GM12865 (cell line): ENCODE measurements around the gene TTC39C.

ENCODE experiments used
- DNase-seq: peaks from one replicate; pipeline ENCODE4 v3.0.0; 2010; ENCODE audit warnings: low read depth
- H3K4me3 ChIP-seq: 2 replicates; pipeline ENCODE4 v1.5.1; 2011; ENCODE audit warnings: mild to moderate bottlenecking, low read depth, low read length, control low read depth
- TF ChIP-seq, protein P1 (sequence below): IDR thresholded peaks from 2 replicates; pipeline ENCODE4 v1.5.1; 2011; ENCODE audit warnings: low read length, control low read depth, low read depth, inconsistent platforms; ENCODE audit not compliant: insufficient read depth; ENCODE audit errors: missing control alignments

The TTC39C gene

DNA sequence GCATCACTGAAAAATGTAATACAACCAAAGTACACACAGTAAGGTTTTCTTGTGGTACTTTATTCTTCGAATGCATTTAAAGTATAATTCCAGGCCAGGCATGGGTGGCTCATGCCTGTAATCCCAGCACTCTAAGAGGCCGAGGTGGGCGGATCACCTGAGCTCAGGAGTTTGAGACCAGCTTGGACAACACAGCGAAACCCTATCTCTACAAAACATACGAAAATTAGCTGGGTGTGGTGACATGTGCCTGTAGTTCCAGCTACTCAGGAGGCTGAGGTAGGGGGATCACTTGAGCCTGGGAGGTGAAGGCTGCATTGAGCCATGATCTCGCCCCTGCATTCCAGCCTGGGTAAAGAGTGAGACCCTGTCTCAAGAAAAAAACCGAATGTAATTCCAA is 3.9 kb upstream of the TTC39C start:
- no peak overlapping the region for H3K4me3 ChIP-seq
- no peak for DNase-seq
- TF ChIP-seq, protein P1, sequence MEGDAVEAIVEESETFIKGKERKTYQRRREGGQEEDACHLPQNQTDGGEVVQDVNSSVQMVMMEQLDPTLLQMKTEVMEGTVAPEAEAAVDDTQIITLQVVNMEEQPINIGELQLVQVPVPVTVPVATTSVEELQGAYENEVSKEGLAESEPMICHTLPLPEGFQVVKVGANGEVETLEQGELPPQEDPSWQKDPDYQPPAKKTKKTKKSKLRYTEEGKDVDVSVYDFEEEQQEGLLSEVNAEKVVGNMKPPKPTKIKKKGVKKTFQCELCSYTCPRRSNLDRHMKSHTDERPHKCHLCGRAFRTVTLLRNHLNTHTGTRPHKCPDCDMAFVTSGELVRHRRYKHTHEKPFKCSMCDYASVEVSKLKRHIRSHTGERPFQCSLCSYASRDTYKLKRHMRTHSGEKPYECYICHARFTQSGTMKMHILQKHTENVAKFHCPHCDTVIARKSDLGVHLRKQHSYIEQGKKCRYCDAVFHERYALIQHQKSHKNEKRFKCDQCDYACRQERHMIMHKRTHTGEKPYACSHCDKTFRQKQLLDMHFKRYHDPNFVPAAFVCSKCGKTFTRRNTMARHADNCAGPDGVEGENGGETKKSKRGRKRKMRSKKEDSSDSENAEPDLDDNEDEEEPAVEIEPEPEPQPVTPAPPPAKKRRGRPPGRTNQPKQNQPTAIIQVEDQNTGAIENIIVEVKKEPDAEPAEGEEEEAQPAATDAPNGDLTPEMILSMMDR, result no peak

DNA sequence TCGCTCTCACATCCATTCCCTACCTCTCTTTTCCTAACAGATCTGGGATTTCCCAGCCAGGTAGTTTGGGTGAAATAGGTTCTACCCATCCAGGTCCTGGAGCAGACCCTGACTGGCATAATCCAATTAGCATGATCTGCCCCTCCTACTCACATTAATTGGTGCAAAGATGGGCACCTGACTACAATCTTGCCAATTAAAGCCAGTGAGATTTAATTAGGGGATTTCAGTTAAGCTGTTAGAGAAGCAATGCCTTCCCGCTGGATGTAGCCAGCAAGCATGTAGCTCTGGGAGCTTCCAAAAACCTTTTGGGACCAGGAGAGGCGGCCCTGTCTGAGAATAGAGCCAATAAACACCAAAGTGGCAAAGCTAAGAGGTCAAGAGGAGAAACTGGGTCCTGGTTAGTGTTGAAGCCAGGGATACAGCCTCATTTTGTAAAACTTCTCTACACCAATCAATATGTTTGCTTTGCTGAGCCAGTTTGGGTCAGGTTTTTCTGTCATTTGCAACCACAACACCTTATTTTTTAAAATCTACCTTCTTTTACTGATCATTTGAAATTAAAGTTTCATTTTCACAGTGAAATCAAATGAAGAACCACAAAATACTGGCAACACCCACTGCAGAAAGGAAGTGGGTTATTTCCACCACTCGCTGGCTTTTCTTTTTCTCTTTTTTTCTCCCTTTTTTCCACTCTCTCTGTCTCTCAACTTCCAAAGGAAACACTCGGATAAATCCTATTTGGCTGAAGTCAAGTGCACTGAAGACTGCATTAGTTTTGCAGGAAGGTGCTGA is 3.2 kb upstream of the TTC39C start:
- TF ChIP-seq, protein P1, result no peak
- H3K4me3 ChIP-seq, result no peak overlapping the region
- DNase-seq, result no peak

DNA sequence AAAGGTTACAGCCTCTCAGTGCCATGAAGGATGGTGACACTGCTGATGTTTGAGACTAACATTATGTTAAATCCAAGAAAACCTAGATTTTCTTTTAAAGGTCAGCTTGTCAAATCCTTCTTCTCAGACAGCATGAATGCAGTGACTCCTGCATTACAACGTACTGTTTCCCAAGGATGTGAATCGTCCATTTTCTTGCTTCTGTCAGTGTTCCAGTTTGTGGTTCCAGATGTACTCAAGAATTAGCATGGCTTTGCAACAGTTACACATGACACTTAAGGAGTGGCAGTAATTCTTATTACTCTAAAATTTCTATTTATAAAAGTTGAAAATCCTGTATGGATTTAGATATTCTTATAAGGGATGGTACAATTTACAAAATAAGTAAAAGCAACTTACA is 1.5 kb upstream of the TTC39C start:
- no peak overlapping the region for H3K4me3 ChIP-seq
- TF ChIP-seq, protein P1, result no peak
- DNase-seq, result no peak

DNA sequence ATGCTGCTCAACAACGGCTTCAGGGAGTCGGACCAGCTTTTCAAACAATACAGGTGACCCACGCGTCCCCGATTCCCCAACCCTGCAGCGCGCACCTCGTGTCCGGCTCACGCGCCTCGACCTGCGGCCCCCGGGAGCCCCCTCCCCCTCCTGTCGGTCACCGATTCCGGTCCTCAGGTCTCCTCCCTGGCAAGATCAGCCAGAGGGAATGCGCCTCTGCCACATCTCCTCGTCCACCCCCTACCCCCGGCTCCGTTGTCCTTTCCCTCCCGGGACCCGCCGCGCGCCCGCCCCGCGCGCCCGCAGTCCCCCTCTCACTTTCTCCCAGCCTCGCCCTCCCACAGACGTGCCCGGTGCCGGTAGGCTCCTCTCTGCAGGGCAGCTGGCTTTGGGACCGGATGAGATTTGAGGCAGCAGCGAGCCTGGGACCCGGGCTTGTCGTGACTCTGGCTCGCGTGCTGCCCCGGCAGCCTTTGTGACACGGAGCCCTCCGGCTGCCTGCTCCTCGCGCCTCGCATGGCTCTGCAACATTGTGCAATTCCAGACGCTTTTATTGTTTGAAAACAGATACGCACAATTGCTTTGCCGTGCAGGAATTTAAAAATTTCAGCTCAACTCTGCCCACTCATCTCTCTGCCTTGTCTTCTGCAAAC is 558 bp downstream of the TTC39C start:
- TF ChIP-seq, protein P1, result no peak
- peak; percentile 60 for DNase-seq
- peak overlapping the region; percentile 61 for H3K4me3 ChIP-seq

DNA sequence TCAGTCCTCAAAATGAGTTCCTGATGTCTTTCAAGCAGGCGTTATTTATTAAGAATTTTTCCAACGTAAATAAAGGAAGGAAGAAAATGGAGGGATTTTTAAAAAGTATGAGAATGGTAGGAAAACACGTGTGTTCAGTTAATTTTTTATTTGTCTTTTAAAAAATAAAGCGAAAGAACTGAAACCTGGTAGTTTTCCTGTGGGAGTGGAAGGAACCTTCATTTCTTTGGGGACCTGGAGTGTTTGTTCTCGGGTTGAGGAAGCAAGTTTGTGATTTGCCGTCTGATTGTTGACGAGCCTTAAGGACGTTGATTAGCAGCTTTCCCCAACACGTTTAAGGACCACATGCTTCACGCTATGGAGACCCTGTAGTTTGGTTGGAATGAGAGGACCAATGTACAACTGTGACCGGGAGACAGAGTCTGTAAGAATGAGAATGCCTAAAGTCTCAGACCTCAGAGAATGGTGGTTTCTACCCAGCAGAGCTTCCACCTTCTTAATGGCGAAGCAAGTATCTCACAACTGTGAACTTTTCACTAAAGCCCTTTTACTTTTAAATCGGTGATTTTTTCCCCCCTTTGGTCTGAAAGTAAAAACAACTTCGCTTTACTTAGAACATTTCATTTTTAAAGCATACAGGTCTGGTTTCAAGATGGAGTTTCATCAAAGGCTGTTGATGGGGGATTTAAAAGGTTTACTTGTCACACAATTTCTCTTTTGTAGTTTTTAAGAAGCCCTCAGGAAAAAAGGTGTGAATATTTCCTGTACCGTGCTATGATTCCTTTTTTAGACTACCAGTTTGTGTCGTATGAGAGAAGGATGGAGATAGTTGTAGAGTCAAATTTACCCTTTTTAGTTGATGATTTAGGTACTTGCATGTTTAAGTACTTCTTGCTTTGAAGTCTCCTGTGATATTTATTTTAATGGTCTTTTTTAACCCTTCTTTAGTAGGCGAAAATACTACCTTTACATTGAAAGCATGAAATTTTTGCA is 1.4 kb downstream of the TTC39C start:
- peak; percentile 52 for DNase-seq
- peak overlapping the region; percentile 61 for H3K4me3 ChIP-seq
- TF ChIP-seq, protein P1, result no peak

DNA sequence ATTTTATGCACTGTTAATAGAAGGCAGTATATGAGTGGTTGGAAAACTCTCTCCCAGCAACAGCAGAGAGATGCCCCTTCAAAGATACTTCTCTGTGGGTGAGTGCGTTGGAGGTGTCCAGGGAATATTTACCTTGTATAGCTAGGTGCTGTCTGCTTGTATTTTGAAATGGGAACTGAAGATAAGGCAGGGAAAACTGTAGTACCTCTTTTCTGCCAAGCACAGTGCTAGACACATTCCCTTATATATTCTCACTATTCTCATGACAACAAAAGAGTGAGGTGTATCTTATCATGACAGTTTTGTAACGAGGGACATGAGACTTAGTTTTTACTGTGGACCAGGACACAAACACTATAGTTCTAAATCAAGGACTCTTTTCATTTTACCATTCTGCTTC is 2.1 kb downstream of the TTC39C start:
- DNase-seq, result no peak
- H3K4me3 ChIP-seq, result peak overlapping the region; percentile 61
- TF ChIP-seq, protein P1, result peak; percentile 32
